Stimulated activated CD4-positive, alpha-beta T cell treated with anti-CD3 and anti-CD28 coated beads, TNF-alpha, amount 100 ng/mL, for 1 hour (primary cell): ENCODE results near the gene ARRB2.

ENCODE experiments used
- DNase-seq, 3 donors: peaks; one replicate each; pipeline ENCODE4 v3.0.0-alpha.2; 2020; ENCODE audit warnings: low read depth in 3 of 3, low spot score in 1 of 3

The ARRB2 gene

DNA sequence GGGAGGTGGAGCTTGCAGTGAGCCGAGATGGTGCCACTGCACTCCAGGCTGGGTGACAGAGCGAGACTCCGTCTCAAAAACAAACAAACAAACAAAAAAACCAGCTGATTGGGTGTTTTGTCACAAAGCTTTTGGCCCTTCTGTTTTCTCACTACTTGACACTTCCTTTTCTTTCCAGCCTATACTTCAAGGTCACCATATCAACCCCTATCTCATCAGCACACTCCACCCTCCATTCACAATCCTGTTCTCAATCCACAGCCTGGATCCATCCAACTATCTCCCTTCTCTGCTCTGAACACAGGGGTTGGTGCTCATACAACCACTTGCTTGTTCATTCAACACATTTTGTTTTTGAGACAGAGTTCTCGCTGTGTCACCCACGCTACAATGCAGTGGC, 14.2 kb downstream of the ARRB2 start:
- DNase-seq, result no peak

DNA sequence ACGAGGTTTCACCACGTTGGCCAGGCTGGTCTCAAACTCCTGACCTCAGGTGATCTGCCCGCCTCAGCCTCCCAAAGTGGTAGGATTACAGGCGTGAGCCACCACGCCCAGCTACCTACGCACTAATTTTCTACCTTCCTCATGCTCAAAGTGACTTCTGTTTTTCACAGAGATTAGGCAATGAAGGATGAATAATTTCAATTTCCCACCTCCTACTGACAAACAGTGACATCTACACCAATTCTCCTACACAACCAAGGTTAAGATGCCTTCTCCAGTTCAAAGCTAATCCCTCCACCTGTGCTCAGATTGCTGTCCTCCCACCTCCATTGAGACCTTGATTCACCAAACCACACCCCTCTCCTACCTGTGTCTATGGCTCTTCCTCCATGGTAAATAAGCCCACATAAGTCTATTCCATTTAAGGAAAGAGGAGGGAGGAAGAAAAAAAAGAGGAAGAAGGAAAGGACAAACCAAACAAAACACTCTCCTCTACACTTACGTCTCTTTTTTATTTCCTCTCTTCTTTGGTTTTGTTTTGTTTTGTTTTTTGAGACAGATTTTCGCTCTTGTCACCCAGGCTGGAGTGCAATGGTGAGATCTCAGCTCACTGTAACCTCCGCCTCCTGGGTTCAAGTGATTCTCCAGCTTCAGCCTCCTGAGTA, 15.3 kb downstream of the ARRB2 start:
- no peak for DNase-seq

DNA sequence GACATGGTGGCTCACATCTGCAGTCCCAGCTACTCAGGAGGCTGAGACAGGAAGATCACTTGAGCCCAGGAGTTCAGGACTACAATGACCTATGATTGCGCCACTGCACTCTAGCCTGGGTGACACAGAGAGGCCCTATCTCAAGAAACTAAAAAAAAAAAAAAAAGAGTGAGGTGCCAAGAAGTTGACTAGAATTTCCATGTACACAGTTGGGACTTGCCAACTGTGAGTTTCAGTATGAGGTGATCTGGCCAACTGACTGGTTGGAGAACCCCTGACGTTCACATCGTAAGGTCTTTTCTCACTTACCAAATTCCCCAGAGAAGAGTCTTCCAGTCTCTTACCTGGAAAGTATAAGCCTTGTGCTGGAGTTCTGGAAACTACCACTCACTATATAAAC, 17.7 kb downstream of the ARRB2 start:
- DNase-seq, result no peak

DNA sequence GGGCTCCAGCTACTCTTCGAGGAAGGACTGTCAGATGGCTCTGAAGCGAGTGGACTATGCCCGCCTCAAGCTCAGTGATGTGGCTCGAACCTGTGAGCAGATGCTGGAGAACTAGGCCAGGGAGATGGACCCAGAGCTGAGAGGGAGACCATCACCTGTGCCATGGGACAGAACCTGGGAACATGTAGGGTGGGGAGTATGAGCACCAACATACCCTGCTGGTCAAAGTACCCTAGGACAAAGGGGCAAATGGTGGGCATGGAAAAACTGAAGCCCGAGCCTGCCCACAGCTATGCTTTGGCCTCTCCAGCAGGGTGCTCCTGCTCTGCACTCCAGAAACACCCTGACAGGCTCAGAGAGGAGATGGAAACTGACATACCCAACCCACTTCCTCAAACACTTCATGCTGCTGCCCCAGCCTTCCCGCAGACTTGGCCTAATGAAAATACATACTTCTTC, 22.7 kb downstream of the ARRB2 start:
- no peak for DNase-seq

DNA sequence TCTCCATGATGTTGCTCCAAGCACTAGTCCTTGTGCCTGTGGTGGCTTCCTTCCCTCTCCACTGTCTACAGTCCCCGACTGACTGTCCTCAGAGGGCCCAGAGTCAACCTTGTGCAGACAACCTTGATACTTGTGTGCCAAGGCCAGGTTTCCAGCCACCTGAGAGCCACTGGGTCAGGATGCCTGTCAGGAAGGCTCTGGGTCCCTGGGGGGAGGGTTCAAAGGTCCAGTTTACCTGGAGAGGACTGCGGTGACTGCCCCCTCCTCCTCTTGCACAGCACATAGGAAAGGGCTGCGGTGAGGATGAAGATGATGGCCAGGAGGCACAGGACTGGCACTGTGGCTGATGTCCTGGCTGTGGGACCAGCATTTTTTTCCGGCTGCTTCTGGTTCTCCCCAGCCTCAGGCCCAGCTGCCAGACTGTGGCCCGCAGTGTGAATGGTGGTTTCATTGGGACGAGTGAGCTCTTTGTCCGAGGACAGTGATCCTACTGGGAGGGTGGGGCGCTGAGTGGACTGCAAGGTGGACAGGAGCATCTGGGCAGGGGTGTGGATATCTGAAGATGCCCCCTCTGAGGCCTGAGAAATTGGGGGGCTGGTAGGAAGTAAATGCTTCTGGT, 24.5 kb downstream of the ARRB2 start:
- no peak for DNase-seq

DNA sequence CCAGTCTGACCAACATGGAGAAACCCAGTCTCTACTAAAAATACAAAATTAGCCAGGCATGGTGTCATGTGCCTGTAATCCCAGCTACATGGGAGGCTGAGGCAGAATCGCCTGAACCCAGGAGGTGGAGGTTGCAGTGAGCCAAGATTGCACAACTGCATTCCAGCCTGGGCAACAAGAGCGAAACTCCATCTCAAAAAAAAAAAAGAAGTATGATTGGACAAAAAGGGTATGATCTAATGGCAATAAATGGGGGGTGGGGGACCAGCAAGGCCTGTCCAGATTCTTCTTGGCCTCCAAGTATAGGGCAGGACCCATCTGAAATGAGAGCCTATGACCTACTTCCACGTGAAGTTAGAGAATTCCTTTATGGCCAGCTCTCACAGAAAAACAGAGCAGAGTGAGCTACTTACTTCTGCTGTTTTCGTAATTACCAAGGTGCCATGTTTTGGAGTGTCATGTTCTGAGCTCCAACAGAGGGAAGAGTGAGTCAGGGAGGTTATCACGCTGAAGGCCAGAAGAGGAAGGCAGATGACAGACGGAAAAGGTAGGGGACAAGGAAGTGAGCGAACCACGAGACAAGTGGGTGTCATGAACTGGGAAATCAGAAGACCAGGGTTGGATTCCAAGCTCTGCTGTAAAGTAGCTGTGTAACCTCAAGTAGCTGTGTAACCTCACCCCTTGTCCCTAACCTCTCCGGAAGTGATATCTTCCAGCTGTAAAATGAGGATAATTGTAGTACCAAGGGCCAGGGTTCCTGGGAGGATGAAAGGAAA, 25.6 kb downstream of the ARRB2 start:
- DNase-seq, result no peak

DNA sequence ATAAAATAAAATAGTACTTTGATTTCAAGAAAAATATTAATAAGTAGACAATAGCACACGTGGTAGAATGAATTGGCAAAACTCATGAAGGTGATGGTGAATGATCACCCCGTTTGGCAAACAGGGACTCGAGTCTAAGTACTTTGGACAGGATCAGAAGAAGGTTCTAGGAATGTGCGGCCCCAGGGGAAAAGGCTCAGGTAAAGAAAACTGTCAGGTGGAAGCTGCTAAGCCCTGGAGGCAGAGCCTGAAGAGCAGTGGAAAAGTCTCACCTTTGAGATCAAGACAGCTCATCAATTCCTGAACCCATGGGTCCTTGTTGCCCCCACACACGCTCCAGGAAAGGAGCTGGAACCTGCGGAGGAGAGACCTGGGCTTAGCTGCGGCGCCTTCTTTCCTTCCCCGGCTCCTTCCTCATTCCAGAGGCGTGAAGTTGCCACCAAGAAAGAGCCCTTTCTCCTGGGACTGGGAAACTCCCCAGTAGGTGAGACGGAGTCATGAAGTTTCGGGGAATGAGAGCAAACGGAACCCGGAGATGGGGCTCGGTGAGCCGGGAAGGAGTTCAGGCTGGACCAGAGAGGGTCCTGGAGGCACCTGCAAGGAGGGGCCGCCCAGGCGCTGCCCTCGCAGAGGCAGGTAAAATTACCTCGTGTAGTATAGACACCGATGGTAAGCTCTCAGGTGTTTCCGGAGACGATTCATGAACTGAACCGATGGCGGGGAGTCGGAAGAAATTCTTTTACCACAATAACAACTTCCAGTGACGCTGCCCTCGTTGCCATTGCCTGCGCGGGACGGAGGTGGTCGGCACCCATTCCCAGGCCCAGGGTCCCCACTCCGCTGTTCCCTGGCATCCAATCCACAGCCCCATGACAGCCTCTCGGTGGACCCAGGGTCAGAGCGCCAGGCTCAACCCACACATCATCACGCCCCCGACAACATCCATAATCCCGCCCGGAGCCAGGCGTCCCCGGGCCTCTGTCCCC, 28.0 kb downstream of the ARRB2 start:
- no peak for DNase-seq

DNA sequence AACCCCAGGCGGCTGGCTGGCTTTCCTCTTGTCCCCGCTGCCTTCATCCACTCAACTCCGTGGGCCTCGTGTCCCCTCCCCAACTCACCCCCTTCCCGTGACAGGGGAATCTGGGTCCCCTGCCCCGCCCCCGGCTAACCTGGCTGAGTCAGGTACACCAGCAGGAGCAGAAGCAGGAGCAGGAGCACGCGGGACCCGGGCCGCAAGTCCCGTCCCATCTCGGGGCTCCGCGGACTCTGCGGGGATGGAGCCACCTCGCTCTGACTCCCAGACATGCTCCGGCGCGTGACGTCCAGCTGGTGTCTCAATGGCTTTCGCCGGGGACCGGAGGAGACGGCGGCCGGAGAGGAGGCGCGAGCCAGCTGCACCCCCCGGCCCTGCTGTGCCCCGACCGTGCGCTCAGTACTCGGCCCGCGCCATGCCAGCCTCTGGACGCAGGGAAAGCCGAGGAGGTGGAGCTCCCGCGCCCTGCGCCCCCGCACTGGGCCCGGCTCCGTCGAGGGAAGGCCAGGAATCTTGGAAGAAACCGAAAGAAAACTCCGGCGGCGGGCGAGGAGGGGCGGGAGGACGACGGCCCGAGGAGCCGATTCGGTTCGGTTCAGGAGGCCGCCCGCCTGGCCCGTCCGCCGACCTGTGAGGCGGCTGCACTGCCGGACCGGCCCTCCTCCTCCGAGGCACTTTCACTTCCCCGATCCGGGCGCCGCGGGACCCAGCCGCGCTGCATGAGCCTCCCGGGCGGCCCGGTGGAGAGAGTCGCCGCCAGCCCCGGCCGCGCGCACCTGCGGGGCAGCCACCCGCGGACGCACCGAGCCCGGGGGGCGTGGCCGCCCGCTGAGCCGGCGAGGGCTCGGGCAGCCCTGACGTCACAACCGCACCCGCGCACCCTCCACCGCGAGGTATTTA, 28.9 kb downstream of the ARRB2 start, which contains the start of the genes CXCL16 and ZMYND15:
TSS of gene CXCL16 (minus strand) at position 807 of the 903 bp plus-strand sequence. CDS start at position 218, 589 bp downstream.
TSS of gene ZMYND15 (plus strand) at position 712 of the 903 bp plus-strand sequence. CDS start 716 bp downstream, outside the sequence.
- no peak for DNase-seq

DNA sequence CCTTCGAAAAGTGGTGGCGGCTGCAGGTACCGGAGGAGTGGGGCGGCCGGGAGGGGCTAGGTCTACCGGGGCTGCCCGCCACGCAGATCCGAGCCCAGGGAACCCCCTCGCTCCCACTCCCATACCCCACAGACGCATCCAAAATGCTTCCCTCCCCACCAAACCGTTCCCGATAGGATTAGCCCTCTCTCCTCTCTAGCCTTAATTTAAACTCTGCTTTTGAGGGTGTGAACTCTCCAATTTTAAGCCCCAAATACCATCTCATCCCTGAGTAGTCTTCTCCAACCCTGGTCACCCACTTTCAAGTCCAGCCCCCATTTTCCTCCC, 29.6 kb downstream of the ARRB2 start:
- DNase-seq, result no peak

DNA sequence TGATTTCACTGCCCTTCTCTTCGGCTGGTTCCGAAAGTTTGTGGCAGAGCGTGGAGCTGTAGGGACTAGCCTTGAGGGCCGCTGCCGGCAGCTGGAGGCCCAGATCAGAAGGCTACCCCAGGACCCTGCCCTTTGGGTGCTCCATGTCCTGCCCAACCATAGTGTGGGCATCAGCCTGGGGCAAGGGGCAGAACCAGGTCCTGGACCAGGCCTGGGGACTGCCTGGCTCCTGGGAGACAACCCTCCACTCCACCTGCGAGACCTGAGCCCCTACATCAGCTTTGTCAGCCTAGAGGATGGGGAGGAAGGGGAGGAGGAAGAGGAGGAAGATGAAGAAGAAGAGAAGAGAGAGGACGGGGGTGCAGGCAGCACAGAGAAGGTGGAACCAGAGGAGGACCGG, 30.2 kb downstream of the ARRB2 start:
- no peak for DNase-seq

DNA sequence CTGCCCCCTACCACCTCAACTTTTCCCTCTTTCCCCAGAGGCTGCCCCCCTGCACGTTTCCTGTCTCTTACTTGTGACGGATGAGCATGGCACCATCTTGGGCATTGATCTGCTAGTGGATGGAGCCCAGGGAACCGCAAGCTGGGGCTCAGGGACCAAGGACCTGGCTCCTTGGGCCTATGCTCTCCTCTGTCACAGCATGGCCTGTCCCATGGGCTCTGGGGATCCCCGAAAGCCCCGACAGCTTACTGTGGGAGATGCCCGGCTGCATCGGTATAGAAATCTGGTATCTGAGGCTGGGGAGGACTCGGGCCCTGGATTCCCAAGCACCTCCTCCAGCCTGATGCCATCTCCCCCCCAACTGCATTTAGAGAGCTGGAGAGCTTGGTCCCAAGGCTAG, 31.1 kb downstream of the ARRB2 start:
- DNase-seq, result no peak

DNA sequence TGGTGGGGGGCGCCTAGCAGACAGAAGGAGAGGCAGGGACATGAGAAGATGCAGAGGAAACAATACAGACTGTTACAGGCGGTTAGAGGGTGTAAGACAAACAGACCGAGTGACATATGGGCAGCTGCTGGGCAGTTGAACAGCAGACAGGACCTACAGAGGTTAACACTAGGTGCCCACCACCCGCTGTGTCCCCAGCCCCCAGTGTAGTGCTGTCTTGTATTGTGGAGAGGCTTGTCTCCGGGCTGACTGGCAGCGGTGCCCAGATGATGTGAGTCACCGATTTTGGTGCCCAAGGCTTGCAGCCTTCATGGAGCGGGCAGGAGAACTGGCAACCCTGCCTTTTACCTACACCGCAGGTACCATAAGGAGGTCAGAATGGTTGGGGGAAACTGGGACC, 31.7 kb downstream of the ARRB2 start:
- DNase-seq, result no peak

DNA sequence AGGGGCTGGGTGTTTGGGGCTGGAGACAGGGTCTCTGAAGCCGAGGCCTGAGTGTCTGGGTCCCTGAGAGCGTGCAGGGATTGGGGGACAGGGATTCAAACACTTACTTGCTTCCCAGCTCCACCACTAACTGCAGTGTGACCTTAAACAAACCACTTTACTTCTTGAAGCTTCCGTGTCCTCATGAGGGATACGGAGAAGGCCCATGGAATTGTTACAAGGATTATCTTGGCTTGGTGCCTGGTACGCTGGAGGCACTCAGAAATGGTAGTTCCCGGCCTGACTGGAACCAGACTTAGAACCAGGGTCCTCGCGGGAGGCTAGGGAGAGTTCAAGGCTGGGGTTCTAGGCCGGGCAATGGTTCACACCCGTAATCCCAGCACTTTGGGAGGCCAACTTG, 32.2 kb downstream of the ARRB2 start:
- DNase-seq, result no peak

DNA sequence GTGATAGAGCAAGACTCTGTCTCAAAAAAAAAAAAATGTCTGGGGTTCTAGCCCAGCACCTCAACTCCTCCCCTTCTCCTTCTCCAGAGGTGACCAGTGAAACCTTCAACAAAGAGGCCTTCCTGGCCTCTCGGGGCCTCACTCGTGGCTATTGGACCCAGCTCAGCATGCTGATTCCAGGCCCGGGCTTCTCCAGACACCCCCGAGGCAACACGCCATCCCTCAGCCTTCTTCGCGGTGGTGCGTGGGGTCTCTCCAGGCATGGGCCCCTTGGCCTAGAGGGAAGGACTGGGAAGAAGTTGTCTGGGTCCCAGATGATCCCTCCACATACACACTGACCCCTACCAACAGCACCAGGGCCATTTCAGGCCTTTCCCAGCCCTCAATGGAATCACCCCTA, 32.8 kb downstream of the ARRB2 start:
- no peak for DNase-seq

DNA sequence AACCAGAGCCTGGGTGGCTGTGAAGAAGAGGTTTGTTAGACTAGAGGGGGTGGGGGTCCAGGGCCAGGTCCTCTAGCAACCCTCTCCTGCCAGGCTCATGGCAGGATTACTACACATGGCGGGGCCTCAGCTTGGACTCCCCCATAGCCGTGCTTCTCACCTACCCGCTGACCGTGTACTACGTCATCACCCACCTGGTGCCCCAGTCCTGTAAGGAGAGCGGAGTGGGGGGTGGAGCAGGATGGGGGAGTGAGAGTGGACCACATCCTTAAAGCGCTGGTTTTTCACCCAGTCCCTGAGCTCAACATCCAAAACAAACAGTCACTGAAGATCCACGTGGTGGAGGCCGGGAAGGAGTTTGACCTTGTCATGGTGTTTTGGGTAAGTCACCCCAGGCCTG, 33.5 kb downstream of the ARRB2 start:
- DNase-seq, result no peak

DNA sequence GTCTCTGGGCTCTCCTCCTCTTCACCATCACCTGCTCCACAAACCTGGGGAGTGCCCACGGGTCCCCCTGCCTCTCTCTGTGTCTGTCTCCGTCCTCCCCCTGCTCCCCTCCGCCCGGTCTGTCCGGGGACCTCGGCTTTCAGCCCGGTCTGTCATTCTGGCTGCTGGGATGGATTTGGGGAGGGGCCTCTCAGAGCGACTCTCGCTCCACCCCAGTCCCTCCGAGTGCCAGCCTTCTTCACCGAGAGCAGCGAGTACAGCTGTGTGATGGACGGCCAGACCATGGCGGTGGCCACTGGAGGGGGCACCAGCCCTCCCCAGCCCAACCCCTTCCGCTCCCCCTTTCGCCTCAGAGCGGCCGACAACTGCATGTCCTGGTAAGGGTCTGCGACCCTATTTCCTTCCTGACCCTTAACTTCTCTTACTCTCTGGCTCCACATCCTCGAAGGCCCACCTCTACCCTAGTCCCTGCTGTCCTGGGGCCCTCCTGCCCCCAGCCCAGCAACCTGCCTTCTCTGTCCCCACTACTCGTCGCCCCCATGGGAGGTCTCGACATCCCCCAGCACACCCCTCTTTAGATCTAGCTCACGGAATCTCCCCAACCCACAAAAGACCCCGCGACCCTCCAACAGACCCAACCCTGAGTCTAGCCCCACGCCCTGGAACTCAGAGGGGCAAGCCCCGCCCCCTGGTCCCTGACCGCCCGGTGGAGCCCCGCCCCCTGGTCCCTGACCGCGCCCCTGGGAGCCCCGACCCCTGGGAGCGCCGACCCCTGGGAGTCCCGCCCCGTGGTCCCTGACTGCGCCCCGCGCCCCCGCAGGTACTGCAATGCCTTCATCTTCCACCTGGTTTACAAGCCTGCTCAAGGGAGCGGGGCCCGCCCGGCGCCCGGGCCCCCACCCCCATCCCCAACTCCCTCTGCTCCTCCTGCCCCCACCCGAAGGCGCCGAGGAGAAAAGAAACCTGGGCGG, 34.9 kb downstream of the ARRB2 start:
- no peak for DNase-seq

DNA sequence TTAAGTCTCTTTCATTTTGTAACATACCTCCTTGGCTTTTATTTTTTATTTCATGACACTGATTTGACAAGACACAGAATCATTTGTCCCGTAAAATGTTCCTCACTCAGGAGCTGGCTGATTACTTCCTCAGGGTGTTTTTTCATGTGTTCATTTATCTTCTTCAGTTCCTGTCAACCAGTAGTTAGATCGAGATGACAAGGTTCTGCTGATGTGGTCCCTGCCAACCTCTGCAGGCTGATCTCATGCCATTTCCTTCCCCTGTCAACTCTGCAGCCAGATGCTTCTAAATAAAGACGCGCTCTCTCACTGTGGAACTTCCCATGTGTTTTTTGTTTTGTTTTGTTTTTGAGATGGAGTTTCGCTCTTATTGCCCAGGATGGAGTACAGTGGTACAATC, 37.4 kb downstream of the ARRB2 start:
- no peak for DNase-seq

DNA sequence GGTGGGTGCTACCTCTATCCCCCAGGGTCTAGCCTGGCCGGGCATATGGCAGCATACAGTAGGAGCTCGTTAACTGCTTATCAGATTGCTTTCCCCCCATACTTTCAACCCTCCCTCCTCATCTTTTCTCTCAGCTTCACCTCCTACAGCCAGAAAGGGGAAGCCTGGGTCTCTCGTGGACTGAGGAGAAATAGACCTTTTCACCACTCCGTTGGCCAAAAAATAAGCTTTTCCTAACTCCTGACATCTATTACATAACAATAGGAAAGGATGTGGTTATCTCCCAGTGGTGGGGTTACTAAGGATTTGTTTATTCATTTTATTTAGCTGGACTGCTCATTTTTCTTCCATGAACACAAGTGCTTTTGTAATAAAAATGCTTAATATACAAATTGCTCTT, 38.3 kb downstream of the ARRB2 start:
- no peak for DNase-seq

DNA sequence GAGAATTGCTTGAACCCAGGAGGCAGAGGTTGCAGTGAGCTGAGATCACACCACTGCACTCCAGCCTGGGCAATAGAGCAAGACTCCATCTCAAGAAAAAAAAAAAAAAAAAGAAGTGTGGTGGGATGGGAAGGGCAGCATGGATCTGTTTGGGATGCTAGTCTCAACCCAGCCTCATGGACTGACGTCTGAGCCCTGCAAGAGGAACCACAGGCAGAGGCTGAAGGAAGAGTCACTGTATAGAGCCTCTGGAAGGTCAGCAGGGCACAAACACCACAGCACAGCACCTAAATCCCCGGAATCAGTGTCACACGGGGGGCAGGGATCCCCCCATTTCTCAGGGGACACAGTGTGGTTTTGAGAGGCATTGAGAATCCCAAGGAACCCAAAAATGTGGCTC, 40.2 kb downstream of the ARRB2 start:
- DNase-seq, result no peak
